Large intestine (tissue), 3 donors: ENCODE results near the gene FBXO31. TPM values are rescaled to one million over a fixed set of nuclear protein-coding genes. Genes with fewer than 3 reads are reported as not detected.
"Not testable (repeated sequence)": the region's sequence is repeated elsewhere in the genome, so short reads cannot be mapped to it uniquely, and the experiment has no call there.

Experiments used
- DNase-seq, 2 donors: peaks; one replicate each; pipeline versions ENCODE4 v3.0.0 to v3.0.0-alpha.2; 2013
- H3K27ac ChIP-seq: one replicate; pipeline ENCODE4 v1.5.1; 2013; ENCODE audit warnings: low read length
- H3K27me3 ChIP-seq: 2 replicates; pipeline ENCODE4 v1.6.1; 2013; ENCODE audit warnings: low read length; ENCODE audit not compliant: control insufficient read depth, insufficient read depth
- H3K36me3 ChIP-seq: 2 replicates; pipeline ENCODE4 v1.6.1; 2013; ENCODE audit warnings: low read length; ENCODE audit not compliant: control insufficient read depth, insufficient read depth
- H3K4me1 ChIP-seq: one replicate; pipeline ENCODE4 v1.6.1; 2013; ENCODE audit warnings: low read length; ENCODE audit not compliant: control insufficient read depth, insufficient read depth
- H3K4me3 ChIP-seq: one replicate; pipeline ENCODE4 v1.5.1; 2013; ENCODE audit warnings: low read length
- H3K9me3 ChIP-seq: one replicate; pipeline ENCODE4 v1.6.1; 2013; ENCODE audit warnings: mild to moderate bottlenecking, low read depth, low read length, moderate library complexity; ENCODE audit not compliant: control insufficient read depth
- WGBS: methylation state at CpG from one replicate; pipeline ENCODE4 v1.1.5; 2013; ENCODE audit warnings: low lambda C conversion rate; ENCODE audit not compliant: insufficient coverage; 5-methylcytosine and 5-hydroxymethylcytosine counted together
- polyA plus RNA-seq: library from polyadenylated mRNA; unstranded; fragments of 120-200 nt; gene quantifications from one replicate; pipeline ENCODE4 v1.2.1, GENCODE V29; 2013

FBXO31 gene
- polyA plus RNA-seq, 1 donor, result 18.3 TPM

- Histone ChIP-seq H3K4me3 (no peak overlapping the region), H3K27me3 (no peaks in the 10 kb centered on the region), H3K9me3 (no peaks in the 10 kb centered on the region), H3K36me3 (peaks cover 33% of the 10 kb centered on the region), H3K4me1 (no peaks in the 10 kb centered on the region), H3K27ac (no peak overlapping the region)
- 60% methylated on average over 2 of the region's 13 CpGs for WGBS
- no peak for DNase-seq
These were observed 18.4 kb downstream of the FBXO31 start for GRCh38 chr16:87365021-87365713.

DNA sequence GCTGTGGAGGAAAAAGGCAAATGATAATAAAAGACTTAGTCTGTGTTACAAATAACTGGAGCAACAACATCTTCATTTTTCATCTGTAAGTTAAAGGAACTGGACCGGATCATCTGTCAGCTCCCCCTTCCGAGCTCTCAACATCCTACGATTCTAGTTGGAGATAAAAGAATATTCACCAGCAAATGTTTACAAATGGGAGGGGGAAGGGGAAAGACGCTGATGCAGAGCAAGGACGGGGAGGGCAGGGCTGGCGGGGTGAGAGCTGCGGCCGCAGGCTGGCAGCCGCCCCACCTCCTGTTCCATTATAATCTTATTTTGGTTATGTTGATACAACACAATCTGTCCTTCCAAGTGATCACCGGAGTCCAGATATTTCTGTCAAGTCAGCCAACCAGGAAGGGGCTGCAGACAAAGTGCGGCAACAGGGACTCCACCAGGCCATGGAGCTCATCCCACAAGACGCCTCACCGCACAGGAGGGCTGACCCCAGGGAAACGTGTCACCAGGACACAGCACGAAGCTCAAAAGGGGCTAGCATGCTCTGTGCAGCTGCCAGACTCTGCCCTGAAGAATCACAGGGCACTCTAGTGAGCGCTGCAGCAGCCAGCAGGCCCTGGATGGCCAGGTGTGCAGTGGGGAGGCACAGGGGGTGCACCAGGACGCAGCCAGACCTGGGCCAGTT, 19.7 kb downstream of the FBXO31 start:
- no peak overlapping the region for H3K27ac ChIP-seq
- H3K9me3 ChIP-seq, result no peaks in the 10 kb centered on the region
- H3K36me3 ChIP-seq, result peaks cover 45% of the 10 kb centered on the region
- no CpG with 5 or more reads among the region's 17 CpGs for WGBS
- no peak overlapping the region for H3K4me3 ChIP-seq
- no peaks in the 10 kb centered on the region for H3K4me1 ChIP-seq
- DNase-seq, result no peak
- H3K27me3 ChIP-seq, result no peaks in the 10 kb centered on the region

DNA sequence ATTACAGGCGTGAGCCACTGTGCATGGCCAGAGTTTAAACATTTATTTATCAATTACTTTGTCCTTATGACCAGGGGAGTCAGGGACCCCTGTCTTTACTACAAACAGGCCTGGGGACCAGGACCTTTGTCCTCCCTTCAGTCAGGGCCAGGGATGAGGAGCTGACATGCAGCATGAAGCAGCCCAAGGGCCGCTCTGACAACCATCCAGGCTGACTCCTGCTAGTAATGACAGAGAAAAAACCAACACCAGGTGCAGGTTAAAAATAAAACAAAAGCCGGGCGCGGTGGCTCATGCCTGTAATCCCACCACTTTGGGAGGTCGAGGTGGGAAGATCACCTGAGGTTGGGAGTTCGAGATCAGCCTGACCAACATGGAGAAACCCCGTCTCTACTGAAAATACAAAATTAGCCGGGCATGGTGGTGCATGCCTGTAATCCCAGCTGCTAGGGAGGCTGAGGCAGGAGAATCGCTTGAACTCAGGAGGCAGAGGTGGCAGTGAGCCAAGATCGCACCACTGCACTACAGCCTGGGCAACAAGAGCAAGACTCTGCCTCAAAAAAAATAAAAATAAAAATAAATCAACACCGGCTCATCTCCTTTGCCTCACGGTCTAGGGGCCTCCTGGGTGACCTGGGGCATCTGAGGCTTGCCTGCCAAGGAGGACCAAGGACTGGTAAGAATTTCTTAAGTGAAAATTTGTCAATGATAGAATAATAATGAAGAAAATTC, 20.6 kb downstream of the FBXO31 start:
- not testable (repeated sequence) for H3K9me3 ChIP-seq, H3K4me1 ChIP-seq, DNase-seq, H3K4me3 ChIP-seq, H3K27me3 ChIP-seq, H3K27ac ChIP-seq
- peaks cover 54% of the 10 kb centered on the region for H3K36me3 ChIP-seq
- 93% methylated on average over 3 of the region's 13 CpGs for WGBS

DNA sequence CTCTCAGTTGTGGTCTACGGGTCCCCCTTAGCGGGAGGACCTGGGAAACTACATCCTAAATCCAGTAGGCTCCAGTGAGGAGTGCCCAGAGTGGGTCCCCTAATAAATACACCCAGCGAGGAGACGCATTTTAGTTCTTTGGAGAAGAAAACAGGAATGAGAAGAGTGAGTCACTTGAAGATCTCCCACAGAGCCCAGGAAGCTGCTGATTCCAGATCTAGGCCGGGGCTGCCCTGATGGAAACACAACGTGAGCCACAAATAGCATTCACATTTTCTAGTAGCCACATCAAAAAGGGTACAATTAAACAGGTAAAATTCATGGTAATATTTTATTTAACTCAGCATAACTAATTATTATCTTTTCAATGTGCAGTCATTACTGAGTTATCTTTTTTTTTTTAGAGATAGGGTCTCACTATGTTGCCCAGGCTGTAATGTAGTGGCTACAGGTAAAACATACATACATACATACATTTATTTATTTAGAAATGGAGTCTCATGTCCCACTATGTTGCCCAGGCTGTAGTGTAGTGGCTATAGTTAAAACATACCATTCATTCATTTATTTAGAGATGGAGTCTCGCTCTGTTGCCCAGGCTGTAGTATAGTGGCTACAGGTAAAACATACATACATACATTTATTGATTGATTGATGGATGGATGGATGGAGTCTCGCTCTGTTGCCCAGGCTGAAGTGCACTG, 21.5 kb downstream of the FBXO31 start:
- Histone ChIP-seq H3K27ac (no peak overlapping the region), H3K4me1 (no peaks in the 10 kb centered on the region), H3K36me3 (peaks cover 57% of the 10 kb centered on the region), H3K9me3 (no peaks in the 10 kb centered on the region), H3K4me3 (no peak overlapping the region), H3K27me3 (no peaks in the 10 kb centered on the region)
- WGBS, result no CpG with 5 or more reads among the region's 8 CpGs
- DNase-seq, result no peak

DNA sequence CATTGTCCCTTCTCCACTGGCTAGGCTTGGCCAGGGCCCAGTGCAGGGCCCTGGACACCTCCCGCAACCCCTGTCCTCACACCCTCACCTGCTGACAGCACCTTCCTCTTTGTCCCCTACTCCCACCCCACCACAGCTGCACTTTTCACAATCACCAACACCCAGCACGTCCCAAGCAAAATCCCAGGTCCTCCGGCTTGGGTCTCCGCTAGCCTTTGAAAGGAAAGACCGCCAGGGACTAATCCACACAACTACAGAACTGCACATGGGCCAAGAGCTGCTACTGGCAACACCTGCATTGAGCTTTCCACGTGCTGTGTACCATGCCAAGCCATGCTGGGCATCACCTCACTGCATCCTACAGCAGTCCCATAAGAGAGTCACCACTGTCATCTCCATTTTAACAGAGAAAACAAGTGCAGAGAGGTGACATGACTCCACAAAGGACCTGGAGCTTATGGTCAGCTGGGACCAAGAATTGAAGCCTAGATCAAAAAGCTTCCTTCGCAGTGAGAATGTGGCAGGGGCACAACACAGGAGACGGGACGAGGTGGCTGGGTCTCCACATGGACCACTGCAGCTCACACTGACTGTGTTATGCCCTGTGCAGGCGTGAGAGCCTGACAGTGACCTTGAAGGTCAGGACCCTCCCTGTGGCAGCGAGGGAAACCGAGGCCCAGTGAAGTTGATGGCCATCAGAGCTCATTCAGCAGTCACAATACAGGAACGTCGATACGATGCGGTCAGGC, 22.5 kb downstream of the FBXO31 start:
- H3K27me3 ChIP-seq, result no peaks in the 10 kb centered on the region
- H3K9me3 ChIP-seq, result no peaks in the 10 kb centered on the region
- no CpG with 5 or more reads among the region's 16 CpGs for WGBS
- H3K36me3 ChIP-seq, result peaks cover 58% of the 10 kb centered on the region
- H3K4me1 ChIP-seq, result no peaks in the 10 kb centered on the region
- H3K27ac ChIP-seq, result no peak overlapping the region
- no peak overlapping the region for H3K4me3 ChIP-seq
- DNase-seq, result no peak

DNA sequence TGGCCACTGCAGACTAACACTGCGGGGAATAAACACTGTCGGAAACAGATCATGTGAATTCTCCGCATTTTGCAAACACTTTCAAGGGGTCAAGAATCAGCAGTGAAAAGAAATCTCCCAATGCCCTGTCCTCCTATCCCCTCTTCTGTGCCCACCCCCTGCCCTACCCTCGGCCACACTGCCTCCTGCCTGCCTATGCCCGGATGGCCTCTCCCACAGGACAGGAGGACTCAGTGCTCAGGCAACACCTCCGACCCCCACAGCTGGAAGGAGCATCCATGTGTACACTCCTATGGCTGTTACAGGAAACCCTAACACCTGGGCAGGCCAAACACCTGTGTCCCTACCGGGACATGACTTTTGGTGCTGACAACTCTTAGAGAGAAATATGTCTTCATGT, 24.5 kb downstream of the FBXO31 start:
- Histone ChIP-seq H3K4me3 (no peak overlapping the region), H3K27ac (no peak overlapping the region), H3K9me3 (no peaks in the 10 kb centered on the region), H3K27me3 (no peaks in the 10 kb centered on the region), H3K4me1 (no peaks in the 10 kb centered on the region), H3K36me3 (peaks cover 60% of the 10 kb centered on the region)
- WGBS, result no CpG with 5 or more reads among the region's 7 CpGs
- no peak for DNase-seq

- Histone ChIP-seq H3K4me1 (no peaks in the 10 kb centered on the region), H3K27ac (no peak overlapping the region), H3K9me3 (no peaks in the 10 kb centered on the region), H3K4me3 (no peak overlapping the region), H3K36me3 (peaks cover 60% of the 10 kb centered on the region), H3K27me3 (no peaks in the 10 kb centered on the region)
- no peak for DNase-seq
- WGBS, result 100% methylated on average over 1 of the region's 9 CpGs
These were observed 24.9 kb downstream of the FBXO31 start for GRCh38 chr16:87358696-87359095.

- peaks cover 60% of the 10 kb centered on the region for H3K36me3 ChIP-seq
- H3K27ac ChIP-seq, result no peak overlapping the region
- no peak overlapping the region for H3K4me3 ChIP-seq
- H3K4me1 ChIP-seq, result no peaks in the 10 kb centered on the region
- no peak for DNase-seq
- H3K9me3 ChIP-seq, result no peaks in the 10 kb centered on the region
- no CpG with 5 or more reads among the region's 17 CpGs for WGBS
- no peaks in the 10 kb centered on the region for H3K27me3 ChIP-seq
These were observed 25.3 kb downstream of the FBXO31 start for GRCh38 chr16:87358250-87358649.

DNA sequence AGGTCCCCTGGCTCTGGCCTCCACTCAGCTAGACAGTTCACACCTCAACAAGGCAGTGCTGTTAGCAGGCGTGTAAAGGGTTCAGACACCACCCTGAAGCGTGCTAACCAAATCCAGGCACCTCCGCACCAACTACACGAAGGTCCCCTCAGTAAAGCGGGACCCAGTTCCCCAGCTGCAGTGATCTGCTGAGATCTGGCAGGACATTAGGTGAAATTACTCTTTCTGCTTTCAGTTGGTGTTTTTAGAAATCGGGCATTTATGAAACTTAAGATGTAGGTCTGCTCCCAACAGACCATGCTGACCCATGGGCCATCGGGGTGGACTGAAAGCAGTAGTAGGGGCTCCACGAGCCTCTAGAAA, 27.1 kb downstream of the FBXO31 start:
- no peaks in the 10 kb centered on the region for H3K9me3 ChIP-seq
- H3K27ac ChIP-seq, result no peak overlapping the region
- H3K4me1 ChIP-seq, result no peaks in the 10 kb centered on the region
- H3K36me3 ChIP-seq, result peaks cover 56% of the 10 kb centered on the region
- no peak for DNase-seq
- H3K27me3 ChIP-seq, result no peaks in the 10 kb centered on the region
- no CpG with 5 or more reads among the region's 8 CpGs for WGBS
- H3K4me3 ChIP-seq, result no peak overlapping the region

DNA sequence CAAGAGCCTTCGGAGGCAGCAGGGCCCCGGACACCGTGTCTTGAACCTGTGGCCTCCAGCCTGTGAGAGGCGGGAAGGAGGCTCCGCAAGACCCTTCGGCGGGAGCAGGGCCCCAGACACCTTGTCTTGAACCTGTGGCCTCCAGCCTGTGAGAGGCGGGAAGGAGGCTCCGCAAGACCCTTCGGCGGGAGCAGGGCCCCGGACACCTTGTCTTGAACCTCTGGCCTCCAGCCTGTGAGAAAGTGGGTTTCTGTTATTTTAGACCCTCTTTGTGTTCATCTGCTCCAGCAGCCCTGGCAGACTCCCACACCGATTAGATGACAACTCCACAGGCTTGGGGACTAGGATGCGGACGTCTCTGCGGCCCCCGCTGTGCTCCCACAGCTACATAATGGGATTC, 30.0 kb downstream of the FBXO31 start:
- no peak overlapping the region for H3K4me3 ChIP-seq
- DNase-seq, result no peak
- H3K27me3 ChIP-seq, result no peaks in the 10 kb centered on the region
- no peak overlapping the region for H3K27ac ChIP-seq
- no peaks in the 10 kb centered on the region for H3K4me1 ChIP-seq
- WGBS, result no CpG with 5 or more reads among the region's 17 CpGs
- H3K9me3 ChIP-seq, result no peaks in the 10 kb centered on the region
- peaks cover 33% of the 10 kb centered on the region for H3K36me3 ChIP-seq
